ENCODE measurements around the gene FLII. TPM values are rescaled to one million over a fixed set of nuclear protein-coding genes. Genes with fewer than 3 reads are reported as not detected.

FLII gene
- total RNA-seq, 1 experiment from 2014 or later: 264 TPM

DNA sequence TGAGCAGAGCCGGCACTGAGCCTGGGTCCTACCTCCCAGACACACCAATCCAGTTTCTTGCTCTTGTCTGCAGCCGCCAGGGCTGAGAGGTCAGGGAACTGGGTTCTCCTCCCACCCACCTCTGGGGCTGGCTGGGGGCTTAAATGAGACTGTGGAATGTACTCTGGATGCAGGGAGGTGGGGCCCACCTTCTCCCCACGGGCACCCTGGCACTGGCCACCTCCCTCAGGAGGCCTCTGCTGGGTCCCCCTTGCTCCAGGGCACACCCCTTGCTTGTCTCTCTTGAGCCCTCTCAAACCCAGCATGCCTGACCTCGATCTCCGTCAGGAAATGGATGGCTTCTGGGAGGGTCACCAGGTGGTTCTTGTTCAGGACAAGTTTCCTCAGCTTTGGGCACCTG is 6.4 kb downstream of the FLII start:
- CTCF ChIA-PET: no interaction called here
- peaks cover 6% of the 10 kb centered on the region; the same call in 1 of the 2 replicates for H4K20me1 ChIP-seq (ENCODE audit: insufficient read depth)
- no peaks in the 10 kb centered on the region for H3K9me2 ChIP-seq (ENCODE audit: insufficient read depth)
- POLR2A ChIA-PET: no interaction called here
- H3K27me3 ChIP-seq (ENCODE audit: insufficient read depth, low read length): no peaks in the 10 kb centered on the region
- DNase-seq (ENCODE audit: low read depth, low spot score) (no peak), ATAC-seq (no peak)
- H3K36me3 ChIP-seq (ENCODE audit: control insufficient read depth in 1 of 2, insufficient read depth in 2 of 2, low read length in 2 of 2): peaks cover 15 to 56% of the 10 kb centered on the region in 2 experiments
- peaks cover 26% of the 10 kb centered on the region for H3K79me2 ChIP-seq (ENCODE audit: insufficient read depth, low read length)
- H3K4me1 ChIP-seq (ENCODE audit: control insufficient read depth in 1 of 2, insufficient read depth in 2 of 2, low read length in 2 of 2): peaks cover 6 to 16% of the 10 kb centered on the region in 2 experiments; a peak in 3 of 4 replicates
- no peak overlapping the region for H3K27ac ChIP-seq (ENCODE audit: low read depth, low read length)
- no TSS peak for BruUV-seq (replicated peaks)
- H3K9ac ChIP-seq (ENCODE audit: low read length): no peak overlapping the region
- H3K9me3 ChIP-seq (ENCODE audit: control insufficient read depth in 1 of 2, insufficient read depth in 1 of 2, low read depth in 1 of 2, low read length in 2 of 2): no peaks in the 10 kb centered on the region
- intact Hi-C loops (cut with micrococcal nuclease): no loop called here
- H3K4me2 ChIP-seq (ENCODE audit: low read length): no peak overlapping the region
- RAD21 ChIA-PET (ENCODE audit: low non-redundant PET in 1 of 2, low total read pairs in 2 of 2, uncharacterized antibody in 2 of 2, unreplicated experiment in 2 of 2): no interaction called here
- no peak overlapping the region for H2AFZ ChIP-seq (ENCODE audit: low read depth, low read length, poor library complexity, severe bottlenecking)
- no peak overlapping the region for H3K4me3 ChIP-seq (replicated peaks in 1 of 2; ENCODE audit: low read depth in 1 of 2, low read length in 2 of 2)
- TF ChIP-seq ZFX (IDR thresholded peaks at IDR 0.05): no peak
- TF ChIP-seq SRF (IDR thresholded peaks at IDR 0.05; ENCODE audit: low read depth): no peak
- no peak for TF ChIP-seq POLR2A (IDR thresholded peaks at IDR 0.05; ENCODE audit: borderline replicate concordance, extremely low read depth, insufficient read depth, insufficient read length)
- no peak for TF ChIP-seq SIN3A (IDR thresholded peaks at IDR 0.05; ENCODE audit: low read depth)
- TF ChIP-seq ZNF274 (IDR thresholded peaks at IDR 0.05; ENCODE audit: low read depth, low read length): no peak
- TF ChIP-seq, protein P1, sequence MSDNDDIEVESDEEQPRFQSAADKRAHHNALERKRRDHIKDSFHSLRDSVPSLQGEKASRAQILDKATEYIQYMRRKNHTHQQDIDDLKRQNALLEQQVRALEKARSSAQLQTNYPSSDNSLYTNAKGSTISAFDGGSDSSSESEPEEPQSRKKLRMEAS (IDR thresholded peaks at IDR 0.05): no peak
- TF ChIP-seq, protein P2, sequence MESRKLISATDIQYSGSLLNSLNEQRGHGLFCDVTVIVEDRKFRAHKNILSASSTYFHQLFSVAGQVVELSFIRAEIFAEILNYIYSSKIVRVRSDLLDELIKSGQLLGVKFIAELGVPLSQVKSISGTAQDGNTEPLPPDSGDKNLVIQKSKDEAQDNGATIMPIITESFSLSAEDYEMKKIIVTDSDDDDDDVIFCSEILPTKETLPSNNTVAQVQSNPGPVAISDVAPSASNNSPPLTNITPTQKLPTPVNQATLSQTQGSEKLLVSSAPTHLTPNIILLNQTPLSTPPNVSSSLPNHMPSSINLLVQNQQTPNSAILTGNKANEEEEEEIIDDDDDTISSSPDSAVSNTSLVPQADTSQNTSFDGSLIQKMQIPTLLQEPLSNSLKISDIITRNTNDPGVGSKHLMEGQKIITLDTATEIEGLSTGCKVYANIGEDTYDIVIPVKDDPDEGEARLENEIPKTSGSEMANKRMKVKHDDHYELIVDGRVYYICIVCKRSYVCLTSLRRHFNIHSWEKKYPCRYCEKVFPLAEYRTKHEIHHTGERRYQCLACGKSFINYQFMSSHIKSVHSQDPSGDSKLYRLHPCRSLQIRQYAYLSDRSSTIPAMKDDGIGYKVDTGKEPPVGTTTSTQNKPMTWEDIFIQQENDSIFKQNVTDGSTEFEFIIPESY (IDR thresholded peaks at IDR 0.05; ENCODE audit: extremely low read depth, insufficient replicate concordance, low read length): no peak
- TF ChIP-seq, protein P3, sequence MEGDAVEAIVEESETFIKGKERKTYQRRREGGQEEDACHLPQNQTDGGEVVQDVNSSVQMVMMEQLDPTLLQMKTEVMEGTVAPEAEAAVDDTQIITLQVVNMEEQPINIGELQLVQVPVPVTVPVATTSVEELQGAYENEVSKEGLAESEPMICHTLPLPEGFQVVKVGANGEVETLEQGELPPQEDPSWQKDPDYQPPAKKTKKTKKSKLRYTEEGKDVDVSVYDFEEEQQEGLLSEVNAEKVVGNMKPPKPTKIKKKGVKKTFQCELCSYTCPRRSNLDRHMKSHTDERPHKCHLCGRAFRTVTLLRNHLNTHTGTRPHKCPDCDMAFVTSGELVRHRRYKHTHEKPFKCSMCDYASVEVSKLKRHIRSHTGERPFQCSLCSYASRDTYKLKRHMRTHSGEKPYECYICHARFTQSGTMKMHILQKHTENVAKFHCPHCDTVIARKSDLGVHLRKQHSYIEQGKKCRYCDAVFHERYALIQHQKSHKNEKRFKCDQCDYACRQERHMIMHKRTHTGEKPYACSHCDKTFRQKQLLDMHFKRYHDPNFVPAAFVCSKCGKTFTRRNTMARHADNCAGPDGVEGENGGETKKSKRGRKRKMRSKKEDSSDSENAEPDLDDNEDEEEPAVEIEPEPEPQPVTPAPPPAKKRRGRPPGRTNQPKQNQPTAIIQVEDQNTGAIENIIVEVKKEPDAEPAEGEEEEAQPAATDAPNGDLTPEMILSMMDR (IDR thresholded peaks at IDR 0.05 in 2 of 3, conservative IDR thresholded peaks at IDR 0.05 in 1 of 3; ENCODE audit: borderline replicate concordance in 1 of 3, insufficient read depth in 1 of 3, low read depth in 2 of 3, low read length in 2 of 3): no peak
- no peak for TF ChIP-seq EGR1 (IDR thresholded peaks at IDR 0.05; ENCODE audit: low read depth)
- TF ChIP-seq EZH2 (IDR thresholded peaks at IDR 0.05): no peak
- no peak for TF ChIP-seq POLR2AphosphoS5 (IDR thresholded peaks at IDR 0.05; ENCODE audit: low read depth, low read length)
- TF ChIP-seq ELF1 (IDR thresholded peaks at IDR 0.05; ENCODE audit: borderline replicate concordance, low read depth): no peak
- TF ChIP-seq, protein P4, sequence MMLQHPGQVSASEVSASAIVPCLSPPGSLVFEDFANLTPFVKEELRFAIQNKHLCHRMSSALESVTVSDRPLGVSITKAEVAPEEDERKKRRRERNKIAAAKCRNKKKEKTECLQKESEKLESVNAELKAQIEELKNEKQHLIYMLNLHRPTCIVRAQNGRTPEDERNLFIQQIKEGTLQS (IDR thresholded peaks at IDR 0.05): no peak
- no peak for TF ChIP-seq YY1 (IDR thresholded peaks at IDR 0.05; ENCODE audit: extremely low read depth, insufficient replicate concordance, low read depth, low read length)
- TF ChIP-seq TCF7L2 (IDR thresholded peaks at IDR 0.05; ENCODE audit: borderline replicate concordance, extremely low read depth, insufficient read depth, insufficient read length): no peak
- TF ChIP-seq EZH2phosphoT487 (IDR thresholded peaks at IDR 0.05; ENCODE audit: borderline replicate concordance): no peak

All from HCT116 (cell line).